WTC11 (cell line): ENCODE measurements around the gene CEP135. TPM values are rescaled to one million over a fixed set of nuclear protein-coding genes. Genes with fewer than 3 reads are reported as not detected.

Experiments used
- ATAC-seq: fragments of 200-7000 bp; cut with Tn5 transposase; 2 replicates; pipeline ENCODE4 v1.10.0; 2021; ENCODE audit warnings: mild to moderate bottlenecking, moderate library complexity
- CTCF ChIA-PET: fragments of 300-600 bp; sonication (Branson Sonifier 250); formaldehyde crosslinking; loops from one replicate; lab custom pipeline; 2021; ENCODE audit warnings: antibody characterized with exemption; lab: Charles Lee
- POLR2A ChIA-PET: fragments of 350-600 bp; sonication (Branson Sonifier 250); formaldehyde crosslinking; loops from one replicate; lab custom pipeline; 2021; ENCODE audit warnings: antibody characterized with exemption; lab: Charles Lee
- DNase-seq: peaks from one replicate; pipeline ENCODE4 v3.0.0; 2021; ENCODE audit warnings: low spot score
- H3K27ac Mint-ChIP-seq: 2 replicates; pipeline ENCODE4 v1.8.0; 2021; ENCODE audit warnings: mixed read lengths
- H3K27me3 Mint-ChIP-seq: 2 replicates; pipeline ENCODE4 v1.8.0; 2021; ENCODE audit warnings: low read depth, mild to moderate bottlenecking, moderate library complexity, mixed read lengths
- H3K36me3 Mint-ChIP-seq: 2 replicates; pipeline ENCODE4 v1.8.0; 2021; ENCODE audit warnings: mixed read lengths
- H3K4me1 Mint-ChIP-seq: 2 replicates; pipeline ENCODE4 v1.8.0; 2022; ENCODE audit warnings: mixed read lengths
- H3K4me3 Mint-ChIP-seq: 2 replicates; pipeline ENCODE4 v1.8.0; 2021; ENCODE audit warnings: mild to moderate bottlenecking, moderate library complexity, mixed read lengths
- H3K9me3 Mint-ChIP-seq: 2 replicates; pipeline ENCODE4 v1.8.0; 2021; ENCODE audit warnings: mixed read lengths
- AFF4 ChIP-seq: sonication (generic); formaldehyde crosslinking; IDR thresholded peaks from 2 replicates; pipeline ENCODE4 v1.8.1; 2023; ENCODE audit warnings: mild to moderate bottlenecking, missing genetic modification reagents, borderline replicate concordance
- ARID4B ChIP-seq: sonication (generic); formaldehyde crosslinking; IDR thresholded peaks from 2 replicates; pipeline ENCODE4 v1.8.0; 2023; ENCODE audit warnings: missing genetic modification reagents, mild to moderate bottlenecking, borderline replicate concordance
- ATF1 ChIP-seq: sonication (generic); formaldehyde crosslinking; IDR thresholded peaks from 2 replicates; pipeline ENCODE4 v1.8.1; 2023; ENCODE audit warnings: mild to moderate bottlenecking, moderate library complexity, missing genetic modification reagents
- CBFB ChIP-seq: sonication (generic); formaldehyde crosslinking; IDR thresholded peaks from 2 replicates; pipeline ENCODE4 v1.8.1; 2022; ENCODE audit warnings: mild to moderate bottlenecking, low read depth, missing genetic modification reagents
- ERG ChIP-seq: fragments of 250-450 bp; sonication (Bioruptor Pico); IDR thresholded peaks from 2 replicates; pipeline ENCODE4 v1.8.0; 2021; ENCODE audit warnings: mild to moderate bottlenecking
- FOXP1 ChIP-seq: sonication (generic); formaldehyde crosslinking; IDR thresholded peaks from 2 replicates; pipeline ENCODE4 v1.8.0; 2022; ENCODE audit warnings: missing genetic modification reagents, mild to moderate bottlenecking, moderate library complexity, borderline replicate concordance
- GABPB1 ChIP-seq: sonication (generic); formaldehyde crosslinking; IDR thresholded peaks from 2 replicates; pipeline ENCODE4 v1.8.1; 2023; ENCODE audit warnings: mild to moderate bottlenecking, missing genetic modification reagents
- HMGXB4 ChIP-seq: sonication (generic); formaldehyde crosslinking; IDR thresholded peaks from 2 replicates; pipeline ENCODE4 v1.8.1; 2023; ENCODE audit warnings: mild to moderate bottlenecking, moderate library complexity, missing genetic modification reagents
- KAT7 ChIP-seq: sonication (generic); formaldehyde crosslinking; IDR thresholded peaks from 2 replicates; pipeline ENCODE4 v1.8.1; 2023; ENCODE audit warnings: missing genetic modification reagents, mild to moderate bottlenecking, borderline replicate concordance
- MLX ChIP-seq: sonication (generic); formaldehyde crosslinking; IDR thresholded peaks from 2 replicates; pipeline ENCODE4 v1.8.1; 2023; ENCODE audit warnings: mild to moderate bottlenecking, missing genetic modification reagents, moderate library complexity
- NR2C2 ChIP-seq: sonication (generic); formaldehyde crosslinking; IDR thresholded peaks from 2 replicates; pipeline ENCODE4 v1.8.0; 2022; ENCODE audit warnings: mild to moderate bottlenecking, missing genetic modification reagents
- STAT6 ChIP-seq: sonication (generic); formaldehyde crosslinking; conservative IDR thresholded peaks from 2 replicates; pipeline ENCODE4 v1.8.1; 2023; ENCODE audit warnings: mild to moderate bottlenecking, low read depth, missing genetic modification reagents, moderate library complexity
- TP53 ChIP-seq: sonication (generic); formaldehyde crosslinking; IDR thresholded peaks from 2 replicates; pipeline ENCODE4 v1.8.1; 2023; ENCODE audit warnings: mild to moderate bottlenecking, missing genetic modification reagents
- ZMAT4 ChIP-seq: fragments of 250-450 bp; sonication (Bioruptor Pico); IDR thresholded peaks from 2 replicates; pipeline ENCODE4 v1.9.0; 2021; ENCODE audit warnings: mild to moderate bottlenecking
- ZNF396 ChIP-seq: fragments of 250-450 bp; sonication (Bioruptor Pico); IDR thresholded peaks from 2 replicates; pipeline ENCODE4 v1.8.0; 2021; ENCODE audit warnings: mild to moderate bottlenecking, moderate library complexity, borderline replicate concordance
- ZNF416 ChIP-seq: fragments of 250-450 bp; sonication (Bioruptor Pico); IDR thresholded peaks from 2 replicates; pipeline ENCODE4 v1.9.0; 2021; ENCODE audit warnings: mild to moderate bottlenecking, inconsistent platforms
- ZSCAN18 ChIP-seq: fragments of 250-450 bp; sonication (Bioruptor Pico); IDR thresholded peaks from 2 replicates; pipeline ENCODE4 v2.1.2; 2022; ENCODE audit warnings: mild to moderate bottlenecking, moderate library complexity
- total RNA-seq: library from RNA; stranded (reverse); gene quantifications from 3 replicates; pipeline ENCODE4 v1.2.3, GENCODE V29; 2021

Gene CEP135
- total RNA-seq, 1 experiment from 2014 or later, result 13.6 TPM

GRCh38 chr4:55928846-55929245 lies 19.9 kb upstream of the CEP135 start:
- no peaks in the 10 kb centered on the region for H3K36me3 Mint-ChIP-seq
- peaks cover 28% of the 10 kb centered on the region for H3K4me1 Mint-ChIP-seq
- H3K9me3 Mint-ChIP-seq, result peaks cover 16% of the 10 kb centered on the region
- no peak overlapping the region for H3K4me3 Mint-ChIP-seq
- no peak for TF ChIP-seq ZMAT4 (CRISPR knock-in tag)
- TF ChIP-seq ATF1, result no peak
- TF ChIP-seq NR2C2 (CRISPR knock-in tag), result no peak
- TF ChIP-seq ZNF416 (CRISPR knock-in tag), result no peak
- TF ChIP-seq STAT6 (CRISPR knock-in tag), result no peak
- no peak for TF ChIP-seq FOXP1 (CRISPR knock-in tag)
- TF ChIP-seq CBFB (CRISPR knock-in tag), result no peak
- no peak for TF ChIP-seq ZSCAN18 (CRISPR knock-in tag)
- no peak for TF ChIP-seq TP53 (CRISPR knock-in tag)
- no peak for TF ChIP-seq KAT7 (CRISPR knock-in tag)
- no peak for TF ChIP-seq ZNF396 (CRISPR knock-in tag)
- no peak for TF ChIP-seq AFF4 (CRISPR knock-in tag)
- TF ChIP-seq HMGXB4 (CRISPR knock-in tag), result no peak
- TF ChIP-seq GABPB1 (CRISPR knock-in tag), result no peak
- no peak for TF ChIP-seq ARID4B (CRISPR knock-in tag)
- TF ChIP-seq MLX (CRISPR knock-in tag), result no peak
- TF ChIP-seq ERG, result no peak
- ChIA-PET CTCF (no interaction called here), POLR2A (interaction anchor here (0.5 kb wide), 1 partner anchor 42 kb away, joined by 3 read pairs; no protein-coding TSS in a partner anchor)
- no peak for DNase-seq
- no peak for ATAC-seq
- no peaks in the 10 kb centered on the region; the same call in 1 of the 2 replicates for H3K27me3 Mint-ChIP-seq
- H3K27ac Mint-ChIP-seq, result no peak overlapping the region
